Stimulated activated CD4-positive, alpha-beta T cell treated with anti-CD3 and anti-CD28 coated beads, Interleukin-2, amount 100 ng/mL, for 4 hours (primary cell): ENCODE results near the gene PRR7.

Source experiments
- DNase-seq: peaks from one replicate; pipeline ENCODE4 v3.0.0-alpha.2; 2020; ENCODE audit warnings: low read depth

PRR7 gene

GRCh38 chr5:177499842-177500241 is 53.2 kb downstream of the PRR7 start:
- no peak for DNase-seq

GRCh38 chr5:177500685-177501522 is 54.3 kb downstream of the PRR7 start:
- peak; percentile 74 for DNase-seq

- no peak for DNase-seq
Observed at GRCh38 chr5:177501874-177502678, 55.5 kb downstream of the PRR7 start.

- DNase-seq = no peak
Observed at GRCh38 chr5:177502886-177503285, 56.3 kb downstream of the PRR7 start.

GRCh38 chr5:177503351-177504085 is 56.9 kb downstream of the PRR7 start:
- no peak for DNase-seq

GRCh38 chr5:177504086-177505056 is 57.8 kb downstream of the PRR7 start:
- DNase-seq = no peak

GRCh38 chr5:177505075-177505474 is 58.5 kb downstream of the PRR7 start:
- no peak for DNase-seq
